ENCODE data around the gene GRID1.

GRID1 gene

DNA sequence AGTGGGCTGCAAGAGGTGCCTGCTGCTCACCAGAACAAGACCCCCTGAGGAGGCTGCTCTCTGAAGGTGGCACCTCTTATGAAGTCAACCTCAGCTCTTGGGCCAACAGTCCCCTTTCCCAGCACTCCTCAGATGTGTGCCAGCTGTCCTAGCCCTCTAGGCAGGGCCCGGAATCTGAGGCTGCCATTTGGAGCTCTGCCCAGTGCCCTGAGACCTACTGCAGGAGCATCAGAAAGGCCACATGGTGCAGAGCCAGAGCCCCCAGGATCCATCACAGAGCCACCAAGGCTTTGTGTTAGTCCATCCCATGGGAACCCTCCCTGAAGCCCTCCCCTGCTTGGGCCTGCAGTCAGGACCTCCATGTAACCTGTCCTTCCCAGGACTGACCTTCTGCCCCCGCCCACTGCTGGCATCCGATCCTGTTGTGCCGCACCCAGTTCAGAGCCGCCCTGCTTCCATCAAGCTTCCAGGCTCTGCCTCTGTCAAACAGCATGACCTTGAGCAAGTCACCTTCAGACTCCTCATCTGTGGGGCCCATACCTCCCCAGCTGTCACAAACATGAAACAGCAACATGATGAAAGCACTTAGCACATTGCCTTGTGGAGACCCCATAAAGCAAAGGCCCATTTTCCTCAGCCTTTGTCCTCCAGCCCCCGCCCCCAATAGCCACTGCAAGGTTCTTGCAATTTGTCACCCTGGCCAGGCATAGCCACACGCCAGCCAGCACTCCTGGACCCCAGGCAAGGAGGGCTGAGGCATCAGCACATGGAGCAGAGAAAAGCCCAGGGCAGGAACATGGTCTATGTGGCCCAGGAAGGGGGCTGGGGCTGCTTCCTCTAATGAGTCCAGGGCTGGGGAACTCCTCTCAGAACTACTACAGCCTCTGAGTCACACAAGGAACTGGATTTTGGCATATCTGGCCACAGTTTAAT lies 51.7 kb downstream of the GRID1 start:
- no peak for DNase-seq (ENCODE audit: low read depth)

DNA sequence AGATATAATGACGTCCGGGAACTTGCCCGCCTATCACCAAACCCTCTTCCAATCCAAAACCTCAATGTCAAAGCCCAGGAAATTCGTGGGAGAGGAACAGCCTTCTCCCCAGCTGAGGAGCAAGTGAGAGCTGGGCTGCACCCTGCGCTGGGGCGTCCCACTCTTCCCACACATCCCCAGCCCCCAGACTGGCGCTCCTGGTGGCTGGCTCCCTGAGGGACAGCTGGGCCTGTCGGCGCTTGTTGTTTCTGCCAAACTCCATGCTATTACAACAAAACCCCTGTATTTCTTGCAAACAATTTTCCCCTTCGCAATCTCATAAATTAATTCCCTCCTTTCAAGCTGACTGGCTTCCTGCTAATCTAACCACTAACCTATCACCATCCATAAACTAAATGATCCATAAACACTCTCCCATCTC lies 53.0 kb downstream of the GRID1 start:
- no peak for DNase-seq (ENCODE audit: low read depth)

DNA sequence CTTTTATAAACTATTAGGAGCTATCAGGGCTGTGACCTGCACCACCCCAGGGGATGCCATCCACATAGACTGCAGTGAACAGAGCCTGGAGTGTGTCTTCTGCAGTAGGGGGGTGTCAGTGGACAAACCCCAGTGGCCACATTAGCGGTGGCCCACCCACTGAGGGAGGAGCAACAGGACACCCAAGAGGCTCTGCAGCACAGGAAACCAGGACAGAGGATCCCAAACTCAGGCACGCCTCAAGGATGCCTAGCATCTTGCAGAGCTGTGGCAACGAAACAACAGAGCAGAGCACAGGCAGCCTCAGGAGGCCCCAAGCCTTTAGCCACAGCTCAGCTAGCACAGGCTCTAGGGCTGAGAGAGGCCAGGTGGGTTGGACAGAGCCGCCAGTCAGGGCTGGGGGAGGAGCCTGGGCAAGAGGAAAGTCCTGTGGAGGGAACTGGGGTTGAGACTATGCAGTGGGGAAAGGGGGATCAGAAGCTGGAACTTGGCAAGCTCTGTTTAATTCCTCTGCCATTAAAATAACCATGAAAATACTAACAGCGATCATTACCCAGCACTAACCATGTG lies 53.8 kb downstream of the GRID1 start:
- no peak for DNase-seq (ENCODE audit: low read depth)

DNA sequence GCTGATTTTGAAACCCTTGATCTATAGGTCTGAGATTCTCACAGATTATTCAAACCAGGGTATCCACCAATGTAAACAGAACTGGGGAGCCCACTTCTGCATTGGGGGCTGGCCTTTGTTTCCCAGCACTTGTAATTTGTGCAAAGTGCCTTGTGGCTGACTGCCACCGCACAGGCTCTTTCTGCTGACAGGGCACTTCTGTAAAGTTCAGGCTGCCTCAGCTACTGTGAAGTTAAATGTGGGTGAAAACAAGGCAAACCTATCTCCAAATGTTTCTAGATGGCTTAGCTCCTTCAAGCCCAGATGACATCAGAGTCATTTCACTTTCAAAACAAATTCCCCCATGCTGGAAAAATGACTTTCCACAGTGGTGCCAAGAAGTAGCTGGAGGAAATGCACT lies 54.7 kb downstream of the GRID1 start:
- no peak for DNase-seq (ENCODE audit: low read depth)

DNA sequence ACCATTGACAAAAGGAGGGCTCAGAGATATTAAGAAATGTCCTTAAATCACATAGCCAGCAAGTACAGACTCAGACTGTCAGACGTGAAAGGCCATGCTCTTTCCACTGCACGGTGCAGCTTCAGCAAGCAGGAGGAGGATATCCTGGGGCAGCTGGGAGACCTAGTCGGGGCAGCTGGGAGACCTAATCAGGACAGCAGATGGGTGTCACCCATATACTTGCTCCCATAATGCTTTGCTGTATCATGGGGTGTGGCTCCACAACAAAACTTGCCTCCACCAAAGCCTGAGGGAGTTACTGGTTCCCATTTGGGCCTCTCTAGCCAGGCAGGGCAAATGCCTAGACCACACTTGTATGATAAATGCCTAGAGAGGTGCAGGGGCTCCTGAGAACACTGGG lies 55.4 kb downstream of the GRID1 start:
- DNase-seq (ENCODE audit: low read depth) = no peak

DNA sequence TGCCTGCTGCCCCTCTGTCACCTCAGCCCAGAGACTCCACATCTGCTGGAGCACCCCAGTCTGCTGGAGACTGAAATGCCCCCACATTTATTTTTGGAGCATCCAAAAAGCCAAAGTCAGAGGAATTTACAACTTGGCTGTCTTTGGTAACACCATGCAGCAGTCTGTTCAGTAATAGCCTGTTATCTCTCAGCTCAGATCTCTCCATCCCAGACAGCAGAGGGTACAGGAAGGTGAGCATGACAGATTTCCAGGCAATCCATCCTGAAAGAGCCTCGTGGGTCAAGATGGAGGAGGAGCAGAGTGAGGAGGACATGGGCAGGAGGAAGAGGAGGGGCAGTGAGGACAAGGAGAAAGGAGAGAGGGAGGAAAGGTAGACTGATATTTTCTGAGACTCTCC lies 55.9 kb downstream of the GRID1 start:
- DNase-seq (ENCODE audit: low read depth) = no peak

DNA sequence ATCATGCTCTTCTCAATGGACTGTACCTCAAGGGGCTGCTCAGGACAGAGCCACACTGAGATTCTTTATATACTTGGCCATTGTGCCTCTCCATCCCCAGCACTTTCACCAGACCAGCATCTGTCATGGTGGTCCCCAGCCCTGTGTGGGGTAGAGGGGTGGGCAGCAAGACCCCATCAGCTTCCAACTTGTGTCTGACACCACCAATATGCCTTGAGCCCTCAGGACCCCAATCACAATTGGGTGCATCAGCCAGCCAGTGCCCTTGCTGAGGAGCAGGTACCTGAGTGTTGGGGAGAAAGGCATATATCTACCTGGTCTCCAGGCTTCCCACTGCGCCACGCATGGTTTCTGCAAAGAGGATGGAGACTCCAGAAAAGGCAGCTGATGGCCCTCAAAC lies 56.3 kb downstream of the GRID1 start:
- no peak for DNase-seq (ENCODE audit: low read depth)

DNA sequence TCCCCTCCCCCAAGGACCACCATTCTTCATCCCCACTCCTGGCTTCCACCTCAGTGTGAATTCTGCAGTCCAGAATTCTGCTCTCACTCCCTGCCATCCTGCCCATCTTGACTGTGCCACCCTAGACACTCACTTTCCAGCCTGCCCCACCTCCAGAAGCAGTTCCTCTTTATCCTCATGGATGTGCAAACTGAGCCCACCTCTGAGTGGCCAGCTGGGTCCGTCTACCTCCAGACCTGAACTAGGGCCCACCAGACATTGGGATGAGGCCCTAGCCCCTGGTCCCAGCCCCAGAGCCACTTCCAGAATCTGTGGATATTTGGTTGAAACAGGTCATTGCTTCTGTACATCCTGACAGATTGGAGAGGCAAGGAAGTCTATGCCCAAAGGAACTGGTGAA lies 58.5 kb downstream of the GRID1 start:
- no peak for DNase-seq (ENCODE audit: low read depth)

DNA sequence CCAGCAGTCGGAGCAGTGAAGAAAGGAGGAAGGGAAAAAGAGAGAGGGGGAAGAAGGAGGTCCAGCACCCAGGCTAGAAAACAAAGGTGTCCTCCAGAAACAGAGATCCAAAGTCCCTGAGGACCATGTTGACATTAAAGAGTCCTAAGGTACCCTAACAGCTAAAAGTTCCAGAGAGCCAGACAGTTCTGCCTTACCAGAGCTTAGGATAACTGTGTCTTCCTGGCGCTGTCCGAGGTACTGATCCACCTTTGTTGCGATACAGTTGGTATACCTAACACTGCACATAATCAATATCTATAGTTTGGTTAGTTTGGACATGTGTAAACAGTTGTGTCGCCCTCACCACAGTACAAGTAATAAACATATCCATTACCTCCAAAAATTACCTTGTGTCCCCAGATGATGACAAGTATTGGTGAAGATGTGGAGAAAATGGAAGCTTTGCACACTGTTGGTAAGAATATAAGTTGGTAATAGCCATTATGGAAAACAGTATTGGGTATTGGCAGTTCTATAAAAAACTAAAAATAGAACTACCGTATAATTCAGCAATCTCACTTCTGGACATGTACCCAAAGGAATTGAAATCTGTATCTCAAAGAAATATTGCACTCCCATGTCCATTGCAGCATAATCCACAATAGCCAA lies 59.8 kb downstream of the GRID1 start:
- DNase-seq (ENCODE audit: low read depth) = no peak

DNA sequence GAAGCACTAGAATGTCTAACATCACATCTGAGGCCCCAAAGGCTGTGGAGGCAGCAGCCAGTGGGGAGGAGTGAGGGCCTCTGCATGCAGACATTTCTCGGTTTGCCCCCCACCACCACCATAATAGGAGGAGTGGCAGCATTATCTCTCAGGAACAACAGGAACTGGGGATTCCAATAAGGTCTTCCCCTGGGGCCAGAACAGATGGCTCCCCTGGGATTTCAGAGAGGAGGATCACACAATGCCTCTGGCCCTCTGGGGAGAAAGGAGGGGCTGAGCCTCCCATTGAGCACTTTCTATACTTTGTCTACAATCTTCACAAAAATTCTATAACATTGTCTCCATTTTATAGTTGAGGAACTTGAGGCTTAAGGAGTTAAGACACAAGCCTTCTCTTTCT lies 61.1 kb downstream of the GRID1 start:
- no peak for DNase-seq (ENCODE audit: low read depth)

DNA sequence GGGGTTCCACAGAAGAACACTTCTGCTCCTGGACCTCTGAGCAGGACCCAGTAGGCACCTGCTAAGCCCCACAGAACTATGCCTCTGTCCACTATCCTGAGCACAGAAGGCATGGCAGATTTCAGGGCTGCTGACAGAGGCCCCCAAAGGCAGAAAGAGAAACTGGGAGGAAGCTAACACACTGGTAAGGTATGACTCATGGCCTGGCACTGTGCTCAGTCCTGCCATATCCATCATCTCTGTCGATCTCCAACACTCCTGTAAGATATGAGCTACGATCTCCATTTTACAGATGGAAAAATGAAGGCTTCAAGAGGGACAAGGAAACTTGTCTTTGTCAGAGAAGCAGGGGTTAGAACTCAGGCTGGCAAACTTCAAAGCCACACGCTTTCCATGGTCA lies 62.2 kb downstream of the GRID1 start:
- DNase-seq (ENCODE audit: low read depth) = no peak

DNA sequence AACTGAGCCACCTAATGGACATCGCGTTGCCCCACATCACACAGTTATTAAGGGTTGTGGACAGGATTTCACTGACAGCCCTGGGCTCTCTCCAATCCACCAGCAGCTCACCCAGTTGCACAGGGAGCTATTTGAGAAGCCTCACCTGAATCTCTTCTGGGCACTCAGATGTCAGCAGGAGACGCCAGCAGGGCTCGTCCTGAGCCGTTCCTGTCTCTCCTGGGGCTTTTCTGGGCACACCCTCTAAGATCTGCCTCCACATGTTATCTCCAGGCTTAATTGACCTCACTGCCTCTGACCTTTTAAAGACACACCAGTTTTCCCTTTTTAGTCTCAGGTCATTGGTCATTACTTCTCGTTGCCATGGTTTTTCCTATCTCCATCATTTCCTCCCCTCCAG lies 63.0 kb downstream of the GRID1 start:
- no peak for DNase-seq (ENCODE audit: low read depth)

DNA sequence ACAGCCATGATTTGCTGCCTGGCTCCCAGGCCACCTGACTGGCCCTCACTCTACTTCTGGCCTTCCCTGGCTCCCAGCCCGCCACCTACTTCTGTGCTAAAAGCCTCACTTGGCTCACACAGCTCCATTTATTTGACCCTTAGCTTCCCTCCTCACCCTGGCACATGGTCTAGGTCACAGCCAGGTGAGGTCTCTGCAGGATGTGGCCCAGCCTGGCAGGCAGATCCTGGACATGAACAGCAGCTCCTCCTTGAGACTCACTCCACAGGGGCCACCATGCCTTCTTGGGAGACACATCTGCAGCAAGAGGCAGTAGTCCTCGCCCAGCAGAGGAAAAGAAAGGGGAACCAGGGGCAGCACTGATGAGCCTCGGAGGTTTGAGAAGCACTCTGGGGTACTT lies 64.6 kb downstream of the GRID1 start:
- DNase-seq (ENCODE audit: low read depth) = no peak

DNA sequence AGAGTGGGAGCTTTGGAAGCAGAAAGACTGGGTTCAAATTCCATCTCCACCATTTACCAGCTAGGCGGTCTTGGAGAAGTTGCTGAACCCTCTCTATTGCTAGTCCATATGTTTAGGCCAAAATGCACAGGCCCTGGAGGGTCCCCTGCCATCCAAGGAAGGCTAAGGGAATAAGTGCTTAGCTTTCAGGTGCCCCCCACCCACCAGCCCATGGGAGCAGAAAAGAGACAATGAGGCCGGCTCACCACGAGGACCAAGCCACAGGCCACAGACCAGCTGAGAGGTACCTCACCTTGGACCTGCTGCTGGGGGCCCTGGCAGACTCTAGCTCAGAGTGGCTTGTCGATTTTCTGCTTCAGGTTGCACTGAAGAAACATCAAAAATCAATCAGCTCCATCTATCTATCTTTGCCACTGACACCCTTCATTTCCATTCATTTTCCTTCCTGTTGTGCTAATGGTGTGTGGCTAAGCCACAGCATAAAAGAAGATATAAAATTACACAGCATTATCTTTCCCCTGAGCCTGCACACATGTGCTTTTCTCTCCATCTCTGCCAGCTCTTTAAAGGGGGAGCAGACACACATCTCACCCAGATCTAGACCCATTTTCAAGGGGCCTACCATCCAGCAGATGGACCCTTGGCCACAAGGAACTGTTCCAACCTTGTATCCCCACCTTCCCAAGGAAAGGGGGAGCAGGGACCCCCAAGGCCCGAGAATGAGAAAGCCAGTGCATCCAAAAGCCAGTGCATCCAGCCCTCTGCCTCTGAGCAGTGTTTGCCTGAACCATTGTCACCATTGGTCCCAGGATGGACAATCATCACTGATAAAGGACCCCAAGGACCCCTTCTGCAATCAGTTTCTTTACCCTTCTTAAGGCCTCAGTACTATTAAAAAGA lies 65.4 kb downstream of the GRID1 start:
- DNase-seq (ENCODE audit: low read depth) = no peak

DNA sequence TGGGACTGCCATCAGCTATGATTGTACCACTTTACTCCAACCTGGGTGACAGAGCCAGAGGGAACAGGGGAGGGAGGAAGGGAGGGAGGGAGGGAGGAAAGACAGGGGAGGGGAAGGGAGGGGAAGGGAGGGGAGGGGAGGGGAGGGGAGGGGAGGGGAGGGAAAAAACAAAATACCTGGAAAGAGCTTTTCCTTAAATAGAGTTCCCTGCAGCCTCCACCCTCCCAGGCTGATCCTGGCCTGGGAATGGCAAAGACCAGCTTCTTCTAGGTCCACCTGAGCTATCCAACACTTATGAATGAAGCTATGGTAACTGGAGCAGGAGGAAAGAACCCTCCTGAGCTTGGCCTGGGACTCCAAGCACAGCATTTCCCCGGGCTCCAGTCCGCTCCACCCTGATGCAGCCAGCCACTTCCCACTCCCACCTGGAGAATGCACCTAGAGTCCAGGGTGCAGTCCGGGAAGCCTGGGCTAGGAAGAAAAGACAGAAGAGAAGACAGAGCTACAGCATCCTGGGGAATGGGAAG lies 66.1 kb downstream of the GRID1 start:
- no peak for DNase-seq (ENCODE audit: low read depth)

DNA sequence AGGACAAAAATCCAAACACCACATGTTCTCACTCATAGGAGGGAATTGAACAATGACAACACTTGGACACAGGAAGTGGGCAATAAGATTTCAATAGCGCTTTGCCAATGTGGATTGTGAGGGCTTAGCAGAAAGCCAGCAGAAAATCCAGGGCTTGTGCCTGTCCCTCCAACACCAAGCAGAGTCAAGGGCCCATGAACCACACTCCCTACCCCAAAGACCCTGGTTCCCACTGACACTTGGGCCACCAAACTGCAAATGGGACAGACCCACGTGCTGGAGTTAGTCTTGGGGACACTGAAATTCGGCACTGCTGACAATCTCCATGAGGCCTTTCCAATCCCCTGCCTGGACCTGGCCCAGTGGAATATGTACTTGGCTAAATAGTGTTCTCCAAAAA lies 67.0 kb downstream of the GRID1 start:
- no peak for DNase-seq (ENCODE audit: low read depth)

DNA sequence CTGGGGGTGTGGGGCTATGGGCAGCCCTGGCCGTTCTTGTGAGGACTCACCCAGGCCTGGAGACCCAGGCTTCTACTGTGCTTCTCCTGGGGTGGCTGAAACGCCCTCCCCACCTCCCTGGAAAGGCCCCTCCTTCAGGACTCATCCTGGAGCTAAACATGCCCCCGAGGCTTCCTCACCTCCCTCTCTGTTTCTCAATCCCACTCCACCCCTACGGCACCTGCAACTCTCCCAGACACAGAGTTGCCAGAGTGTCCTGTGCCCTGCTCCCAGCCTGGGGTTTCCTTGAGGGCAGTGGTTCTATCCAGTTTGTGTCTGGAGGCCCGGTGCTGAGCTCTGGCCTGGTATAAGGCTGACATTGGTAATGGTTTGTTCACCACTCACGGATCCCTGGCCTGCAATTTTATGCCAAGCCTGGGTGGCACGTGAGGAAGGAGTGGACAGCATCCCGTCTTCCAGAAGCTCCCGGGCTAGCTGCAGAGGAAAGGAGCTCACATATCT lies 68.0 kb downstream of the GRID1 start:
- no peak for DNase-seq (ENCODE audit: low read depth)

DNA sequence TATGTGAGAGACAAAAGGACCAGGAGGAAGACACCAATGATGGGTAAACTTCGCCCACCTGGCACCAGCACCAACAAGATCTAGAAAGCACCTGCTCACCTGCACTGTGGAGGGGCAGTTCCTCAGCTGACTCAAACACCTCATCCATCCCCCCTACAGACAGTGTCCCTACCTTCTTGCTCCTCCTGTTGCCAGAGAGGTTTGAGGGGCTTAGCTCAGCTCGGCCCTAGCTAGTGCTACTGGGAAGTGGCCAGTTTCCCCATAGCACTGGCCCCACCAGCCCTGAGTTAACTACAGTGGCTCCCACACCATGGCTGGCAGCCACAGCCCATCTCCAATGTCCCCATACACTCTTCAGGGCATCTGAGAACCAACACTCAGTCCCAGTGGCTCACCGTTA lies 70.8 kb downstream of the GRID1 start:
- DNase-seq (ENCODE audit: low read depth) = no peak

DNA sequence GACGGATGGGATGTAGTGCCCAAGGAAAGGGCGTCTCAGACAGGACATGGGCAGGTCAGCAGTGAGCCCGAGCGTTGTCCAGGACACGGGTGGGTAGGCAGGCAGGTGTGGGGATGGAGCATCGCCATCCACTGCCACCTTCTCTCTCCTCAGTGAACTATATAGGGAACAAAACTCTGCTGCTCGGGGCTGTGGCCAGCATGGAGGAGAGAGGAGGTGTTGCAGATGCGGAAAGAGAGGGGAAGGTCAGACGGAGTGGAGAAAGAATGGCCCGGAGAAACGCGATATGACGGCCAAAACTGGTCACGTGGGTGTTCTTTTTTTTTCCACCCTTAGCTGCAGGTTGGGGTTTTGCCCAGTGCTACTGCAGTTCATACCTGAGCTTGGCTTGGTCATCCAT lies 71.2 kb downstream of the GRID1 start:
- DNase-seq (ENCODE audit: low read depth) = no peak

DNA sequence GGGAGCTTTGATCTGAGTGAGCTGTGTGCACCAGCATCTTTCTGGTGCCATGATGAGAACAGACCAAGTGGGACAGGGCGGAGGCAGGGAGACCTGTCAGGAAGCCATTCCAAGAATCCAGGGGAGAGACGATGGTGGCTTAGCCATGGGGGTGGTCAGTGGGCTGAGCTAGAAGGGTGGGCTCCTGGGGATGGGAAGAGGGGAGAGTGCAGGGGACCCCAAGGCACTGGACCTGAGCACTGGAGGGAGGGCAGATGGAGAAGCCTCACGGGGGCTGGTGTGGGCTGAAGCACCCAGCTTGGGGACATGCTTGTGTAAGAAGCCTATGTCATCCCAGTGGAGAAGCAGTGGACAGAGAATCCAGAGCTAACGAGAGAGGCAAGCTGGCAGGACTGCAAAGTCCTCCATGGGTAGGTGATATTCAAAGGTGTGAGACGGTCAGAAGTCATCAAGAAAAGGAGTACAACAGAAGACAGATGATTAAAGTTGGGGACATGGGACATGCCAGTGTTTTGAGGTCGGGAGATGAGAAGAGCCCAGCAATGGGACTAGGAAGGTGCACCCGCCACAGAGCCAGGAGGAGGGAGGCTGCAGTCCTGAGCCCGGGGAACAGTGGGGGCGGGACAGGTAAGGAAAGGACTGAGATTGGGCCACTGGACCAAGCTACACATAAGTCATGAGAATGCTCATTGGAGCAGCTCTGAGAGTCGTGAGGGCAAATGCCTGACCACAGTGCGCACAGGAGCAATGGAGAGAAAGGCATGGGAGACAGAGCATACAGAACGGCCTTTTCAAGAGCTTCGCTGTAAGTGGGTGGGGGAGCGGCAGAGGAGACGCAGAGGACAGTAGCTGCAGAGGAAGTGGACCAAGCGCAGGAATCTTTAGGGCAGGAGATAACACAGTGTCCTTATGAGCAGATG lies 72.0 kb downstream of the GRID1 start:
- no peak for DNase-seq (ENCODE audit: low read depth)

DNA sequence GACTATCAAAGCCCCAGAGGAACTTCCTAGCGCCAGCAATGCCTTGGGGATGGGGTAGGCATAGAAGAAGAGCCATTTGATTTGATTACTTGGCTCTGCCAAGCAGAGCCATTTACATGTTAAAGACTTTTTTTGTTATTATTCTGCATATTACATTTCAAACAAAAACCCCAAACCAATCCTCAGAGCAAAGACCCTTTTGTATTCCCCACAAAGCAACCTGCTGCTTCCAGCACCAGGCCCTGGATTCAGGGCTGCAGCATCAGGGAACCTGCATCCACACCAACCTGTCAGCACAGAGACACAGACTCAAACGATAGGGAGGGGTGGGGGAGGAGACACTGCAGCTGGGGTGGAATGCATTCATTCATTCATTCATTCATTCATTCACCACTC lies 73.2 kb downstream of the GRID1 start:
- no peak for DNase-seq (ENCODE audit: low read depth)

Measured in stromal cell of bone marrow (primary cell).